Parathyroid adenoma (tissue), 2 donors: Measurements from ENCODE around the gene NLGN1.
"Not testable (repeated sequence)": the region's sequence is repeated elsewhere in the genome, so short reads cannot be mapped to it uniquely, and the experiment has no call there.

Source experiments
- H2AFZ ChIP-seq: fragments of 300-600 bp; sonication (generic); one replicate; pipeline ENCODE4 v1.7.0; 2017; ENCODE audit warnings: antibody characterized with exemption, mild to moderate bottlenecking
- H3K27ac ChIP-seq: fragments of 300-600 bp; sonication (generic); one replicate; pipeline ENCODE4 v1.7.0; 2017
- H3K27me3 ChIP-seq: fragments of 300-600 bp; sonication (generic); one replicate; pipeline ENCODE4 v1.7.0; 2017; ENCODE audit warnings: low read length; ENCODE audit not compliant: control insufficient read depth, insufficient read depth
- H3K36me3 ChIP-seq: fragments of 300-600 bp; sonication (generic); one replicate; pipeline ENCODE4 v1.7.0; 2017; ENCODE audit warnings: low read length; ENCODE audit not compliant: control insufficient read depth, insufficient read depth
- H3K4me1 ChIP-seq: fragments of 300-600 bp; sonication (generic); one replicate; pipeline ENCODE4 v1.7.0; 2017; ENCODE audit warnings: control low read depth
- H3K4me2 ChIP-seq: fragments of 300-600 bp; sonication (generic); one replicate; pipeline ENCODE4 v1.7.0; 2017; ENCODE audit warnings: low read length
- H3K4me3 ChIP-seq: fragments of 300-600 bp; sonication (generic); one replicate; pipeline ENCODE4 v1.7.0; 2017; ENCODE audit warnings: low read depth, low read length
- H3K79me2 ChIP-seq: fragments of 300-600 bp; sonication (generic); one replicate; pipeline ENCODE4 v1.7.0; 2017; ENCODE audit warnings: control low read depth
- H3K9ac ChIP-seq: fragments of 300-600 bp; sonication (generic); one replicate; pipeline ENCODE4 v1.7.0; 2017; ENCODE audit warnings: mild to moderate bottlenecking
- H3K9me3 ChIP-seq: fragments of 300-600 bp; sonication (generic); one replicate; pipeline ENCODE4 v1.7.0; 2017; ENCODE audit warnings: low read length; ENCODE audit not compliant: control insufficient read depth
- CTCF ChIP-seq: fragments of 300-600 bp; sonication (generic); IDR thresholded peaks from one replicate; pipeline ENCODE4 v1.7.0; 2017; ENCODE audit warnings: antibody characterized with exemption, mild to moderate bottlenecking
- donor health status: primary hyperparathyroidism.

The NLGN1 gene

DNA sequence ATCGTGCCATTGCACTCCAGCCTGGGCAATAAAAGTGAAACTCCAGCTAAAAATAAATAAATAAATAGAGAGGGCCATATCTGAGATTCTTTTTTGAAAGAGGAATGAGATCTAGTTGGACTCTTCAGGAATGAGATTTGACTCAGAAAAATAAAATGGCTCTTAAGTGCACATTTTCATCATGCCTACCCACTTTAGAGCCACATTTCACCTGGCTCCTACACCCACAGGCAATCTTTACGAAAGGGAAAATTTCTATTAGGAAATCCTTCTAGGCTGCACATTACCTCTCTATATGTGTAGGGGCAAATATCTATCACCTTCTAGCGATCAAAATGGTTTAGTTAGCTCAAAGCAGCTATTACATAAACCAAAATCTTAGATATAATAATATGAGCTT, 16.9 kb upstream of the NLGN1 start:
- H3K9ac ChIP-seq: no peak overlapping the region
- H3K4me3 ChIP-seq: no peak overlapping the region
- no peak for TF ChIP-seq CTCF

GRCh38 chr3:173381936-173382335, 15.6 kb upstream of the NLGN1 start:
- not testable (repeated sequence) for H3K27me3 ChIP-seq, H3K4me2 ChIP-seq, H3K9me3 ChIP-seq, H3K9ac ChIP-seq, H3K27ac ChIP-seq, H3K4me1 ChIP-seq, H3K36me3 ChIP-seq, H2AFZ ChIP-seq, H3K79me2 ChIP-seq, H3K4me3 ChIP-seq

More for the DNA sequence above, 16.9 kb upstream of the NLGN1 start:
- Histone ChIP-seq H3K79me2 (no peaks in the 10 kb centered on the region), H3K36me3 (no peaks in the 10 kb centered on the region), H3K27me3 (no peaks in the 10 kb centered on the region), H2AFZ (no peak overlapping the region), H3K4me1 (no peaks in the 10 kb centered on the region), H3K9me3 (no peaks in the 10 kb centered on the region), H3K4me2 (no peak overlapping the region), H3K27ac (no peak overlapping the region)

- Histone ChIP-seq H3K79me2 (no peaks in the 10 kb centered on the region), H3K9ac (no peak overlapping the region), H2AFZ (peak overlapping the region; percentile 47), H3K27me3 (no peaks in the 10 kb centered on the region), H3K4me1 (no peaks in the 10 kb centered on the region), H3K4me2 (peak overlapping the region; percentile 69), H3K36me3 (no peaks in the 10 kb centered on the region), H3K4me3 (peak overlapping the region; percentile 76), H3K27ac (no peak overlapping the region), H3K9me3 (no peaks in the 10 kb centered on the region)
- TF ChIP-seq CTCF: no peak
Observed at GRCh38 chr3:173395073-173395411, 2.5 kb upstream of the NLGN1 start.

DNA sequence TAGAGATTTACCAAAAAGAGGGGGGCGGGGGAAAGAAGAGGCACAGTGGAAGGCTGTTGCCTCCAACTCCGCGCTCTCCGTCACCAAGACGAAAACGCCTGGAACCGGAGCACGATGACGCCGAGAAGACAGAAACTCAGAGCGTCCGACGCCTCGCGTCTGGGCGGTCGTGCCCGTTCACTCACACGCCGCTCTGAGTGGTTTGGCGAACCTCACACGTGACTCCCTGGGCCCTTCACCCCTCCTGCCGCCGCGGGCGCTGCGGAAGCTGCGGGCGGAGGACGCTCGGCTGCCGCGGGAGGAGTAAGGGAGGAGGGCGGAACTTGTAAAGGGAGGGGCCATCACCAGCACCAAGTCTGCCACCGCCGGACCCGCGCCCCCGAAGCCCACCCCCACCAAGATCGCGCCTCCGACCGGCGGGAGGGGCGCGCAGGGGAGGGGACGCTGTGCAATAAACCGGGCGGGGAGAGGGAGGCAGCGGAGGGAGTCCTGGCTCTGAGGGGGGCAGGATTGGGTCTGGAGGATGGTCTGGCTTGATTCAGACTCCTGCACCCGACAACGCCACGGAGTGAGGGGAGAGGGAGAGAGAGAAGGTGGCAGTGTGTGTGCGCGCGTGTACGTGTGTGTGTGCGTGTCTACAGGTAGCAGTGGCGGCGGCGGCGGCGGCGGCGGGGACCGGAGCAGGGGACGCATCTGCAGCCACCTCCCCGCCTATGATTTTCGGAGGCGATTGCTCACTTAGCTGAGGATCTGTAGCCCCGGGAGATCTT, 1.9 kb upstream of the NLGN1 start:
- Histone ChIP-seq H2AFZ (peak overlapping the region; percentile 47), H3K4me3 (peak overlapping the region; percentile 76), H3K4me2 (peak overlapping the region; percentile 69), H3K27ac (no peak overlapping the region), H3K79me2 (no peaks in the 10 kb centered on the region), H3K36me3 (no peaks in the 10 kb centered on the region), H3K9me3 (no peaks in the 10 kb centered on the region), H3K9ac (no peak overlapping the region), H3K27me3 (no peaks in the 10 kb centered on the region), H3K4me1 (no peaks in the 10 kb centered on the region)
- TF ChIP-seq CTCF: no peak

DNA sequence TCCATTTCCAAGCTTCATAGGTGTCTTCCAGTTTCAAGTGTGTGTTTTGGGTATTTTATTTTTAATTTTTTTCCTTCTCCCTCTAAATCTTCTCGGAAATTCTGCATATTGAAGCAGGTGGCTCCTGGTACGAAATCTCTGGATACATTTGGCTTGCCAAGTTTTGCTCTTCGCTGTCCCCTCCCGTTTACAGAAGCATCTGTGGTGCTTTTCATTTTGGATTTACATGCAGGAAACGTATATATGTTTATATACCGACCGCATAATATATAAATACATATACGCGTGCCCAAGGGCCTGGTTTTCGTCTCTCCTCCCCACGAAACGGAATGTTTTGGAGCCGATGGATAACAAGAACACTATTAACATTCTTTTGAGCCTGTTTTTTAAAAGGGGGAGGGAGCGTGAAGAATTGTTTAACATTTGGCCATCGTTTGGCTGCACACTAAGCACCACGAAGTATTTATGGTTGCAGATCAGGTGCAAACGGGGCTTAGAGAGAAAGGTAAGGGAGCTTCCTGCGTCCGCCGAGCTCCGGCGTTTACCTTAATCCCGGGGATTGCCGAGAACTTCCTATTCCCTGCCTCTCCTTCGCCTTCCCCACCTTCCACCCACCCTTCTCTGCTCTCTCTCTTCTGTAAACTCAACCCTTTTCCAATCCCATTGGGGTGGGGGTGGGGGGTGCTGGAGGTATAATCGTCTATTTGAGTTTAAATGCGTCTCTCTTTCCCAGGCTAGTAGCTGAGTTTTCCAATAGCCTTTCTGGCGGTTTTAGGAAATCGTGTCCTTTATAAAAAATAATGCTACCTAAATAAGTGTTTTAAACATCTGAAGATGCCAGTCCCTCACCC, 1.1 kb upstream of the NLGN1 start:
- Histone ChIP-seq H3K9me3 (no peaks in the 10 kb centered on the region), H3K27me3 (no peaks in the 10 kb centered on the region), H3K4me1 (no peaks in the 10 kb centered on the region), H2AFZ (peak overlapping the region; percentile 47), H3K27ac (no peak overlapping the region), H3K79me2 (no peaks in the 10 kb centered on the region), H3K9ac (no peak overlapping the region), H3K4me2 (peak overlapping the region; percentile 69), H3K36me3 (no peaks in the 10 kb centered on the region), H3K4me3 (peak overlapping the region; percentile 76)
- no peak for TF ChIP-seq CTCF
